GM12873 (cell line): ENCODE measurements around the gene CPEB3.

ENCODE experiments used
- TF ChIP-seq, protein P1 (sequence below): IDR thresholded peaks from 2 replicates; pipeline ENCODE4 v1.5.1; 2012; ENCODE audit warnings: low read depth, mild to moderate bottlenecking, moderate library complexity, low read length, control low read depth; ENCODE audit not compliant: insufficient read depth; ENCODE audit errors: missing control alignments

The CPEB3 gene

GRCh38 chr10:92305133-92306072 lies 14.5 kb upstream of the CPEB3 start:
- TF ChIP-seq, protein P1, sequence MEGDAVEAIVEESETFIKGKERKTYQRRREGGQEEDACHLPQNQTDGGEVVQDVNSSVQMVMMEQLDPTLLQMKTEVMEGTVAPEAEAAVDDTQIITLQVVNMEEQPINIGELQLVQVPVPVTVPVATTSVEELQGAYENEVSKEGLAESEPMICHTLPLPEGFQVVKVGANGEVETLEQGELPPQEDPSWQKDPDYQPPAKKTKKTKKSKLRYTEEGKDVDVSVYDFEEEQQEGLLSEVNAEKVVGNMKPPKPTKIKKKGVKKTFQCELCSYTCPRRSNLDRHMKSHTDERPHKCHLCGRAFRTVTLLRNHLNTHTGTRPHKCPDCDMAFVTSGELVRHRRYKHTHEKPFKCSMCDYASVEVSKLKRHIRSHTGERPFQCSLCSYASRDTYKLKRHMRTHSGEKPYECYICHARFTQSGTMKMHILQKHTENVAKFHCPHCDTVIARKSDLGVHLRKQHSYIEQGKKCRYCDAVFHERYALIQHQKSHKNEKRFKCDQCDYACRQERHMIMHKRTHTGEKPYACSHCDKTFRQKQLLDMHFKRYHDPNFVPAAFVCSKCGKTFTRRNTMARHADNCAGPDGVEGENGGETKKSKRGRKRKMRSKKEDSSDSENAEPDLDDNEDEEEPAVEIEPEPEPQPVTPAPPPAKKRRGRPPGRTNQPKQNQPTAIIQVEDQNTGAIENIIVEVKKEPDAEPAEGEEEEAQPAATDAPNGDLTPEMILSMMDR: no peak

DNA sequence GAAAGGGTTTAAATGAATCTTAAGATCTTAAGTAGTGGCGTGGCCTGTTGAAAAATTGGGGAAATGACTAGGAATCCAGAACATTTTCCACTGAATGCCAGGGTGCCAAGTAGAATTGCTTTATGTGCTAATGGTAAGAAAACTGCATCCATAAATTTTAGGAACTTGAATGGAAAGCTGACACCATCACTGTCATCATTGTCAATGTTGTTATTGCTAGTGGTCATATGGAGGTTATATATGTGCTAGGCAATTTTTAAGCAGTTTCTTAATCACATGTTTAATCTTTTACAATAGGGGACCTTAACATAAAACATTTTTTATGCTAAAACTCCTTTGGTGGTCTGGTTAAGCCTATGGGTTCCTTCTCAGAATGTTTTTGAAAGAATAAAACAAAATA lies 13.2 kb upstream of the CPEB3 start:
- TF ChIP-seq, protein P1: no peak

- TF ChIP-seq, protein P1: no peak
Measured at GRCh38 chr10:92303096-92303495, 12.2 kb upstream of the CPEB3 start.

GRCh38 chr10:92298487-92298886 lies 7.6 kb upstream of the CPEB3 start:
- TF ChIP-seq, protein P1: no peak

- TF ChIP-seq, protein P1: peak; percentile 71
Measured at GRCh38 chr10:92291921-92292845, 1.3 kb upstream of the CPEB3 start.

GRCh38 chr10:92291616-92291865 lies 663 bp upstream of the CPEB3 start:
- TF ChIP-seq, protein P1: no peak
